ENCODE measurements around the gene PRAF2.

GRCh38 chrX:49064735-49065134 lies 9.1 kb downstream of the PRAF2 start:
- TF ChIP-seq KAT7 (CRISPR knock-in tag; IDR thresholded peaks at IDR 0.05; ENCODE audit: borderline replicate concordance): no peak
- TF ChIP-seq ZFP36 (IDR thresholded peaks at IDR 0.05; ENCODE audit: low read depth, low read length, partially characterized antibody): no peak
- TF ChIP-seq SP1 (CRISPR knock-in tag; IDR thresholded peaks at IDR 0.05): no peak
- no peak for TF ChIP-seq ZNF23 (CRISPR knock-in tag; IDR thresholded peaks at IDR 0.05)
- no peak for TF ChIP-seq SPI1 (IDR thresholded peaks at IDR 0.05; ENCODE audit: borderline replicate concordance, low read depth, low read length)
- no peak for TF ChIP-seq POLR2A (conservative IDR thresholded peaks at IDR 0.05)
- TF ChIP-seq CTCF (IDR thresholded peaks at IDR 0.05 in 2 of 3, conservative IDR thresholded peaks at IDR 0.05 in 1 of 3; ENCODE audit: insufficient read depth in 2 of 3, low read depth in 1 of 3, low read length in 3 of 3): no peak
- TF ChIP-seq ZNF274 (IDR thresholded peaks at IDR 0.05; ENCODE audit: borderline replicate concordance, low read depth, low read length): no peak
- no peak for TF ChIP-seq ZHX1 (conservative IDR thresholded peaks at IDR 0.05; ENCODE audit: low read length)
- no peak for TF ChIP-seq FOXP1 (CRISPR knock-in tag; IDR thresholded peaks at IDR 0.05)
- TF ChIP-seq JUN (IDR thresholded peaks at IDR 0.05; ENCODE audit: borderline replicate concordance, low read depth, low read length): no peak
- TF ChIP-seq JUN (CRISPR knock-in tag; IDR thresholded peaks at IDR 0.05; ENCODE audit: borderline replicate concordance): no peak
- no peak for TF ChIP-seq BACH1 (tag; IDR thresholded peaks at IDR 0.05)
- no peak for TF ChIP-seq KDM1A (IDR thresholded peaks at IDR 0.05)
- TF ChIP-seq MYC (IDR thresholded peaks at IDR 0.05; ENCODE audit: low read depth, low read length): no peak
- TF ChIP-seq MYC (CRISPR knock-in tag; IDR thresholded peaks at IDR 0.05; ENCODE audit: borderline replicate concordance, low read depth): no peak
